ENCODE results near the gene RNF213.
"Not testable (repeated sequence)": the region's sequence is repeated elsewhere in the genome, so short reads cannot be mapped to it uniquely, and the experiment has no call there.

Gene RNF213

GRCh38 chr17:80295146-80295545 lies 34.5 kb downstream of the RNF213 start:
- no peak for DNase-seq (ENCODE audit: low spot score)

GRCh38 chr17:80295559-80295958 lies 34.9 kb downstream of the RNF213 start:
- no peak for DNase-seq (ENCODE audit: low spot score)

- DNase-seq (ENCODE audit: low spot score), result no peak
These were observed 35.6 kb downstream of the RNF213 start for GRCh38 chr17:80296221-80296620.

GRCh38 chr17:80297996-80298560 lies 37.4 kb downstream of the RNF213 start:
- DNase-seq (ENCODE audit: low spot score), result no peak

- not testable (repeated sequence) for DNase-seq (ENCODE audit: low spot score)
These were observed 38.9 kb downstream of the RNF213 start for GRCh38 chr17:80299350-80300100.

GRCh38 chr17:80300756-80301155 lies 40.1 kb downstream of the RNF213 start:
- not testable (repeated sequence) for DNase-seq (ENCODE audit: low spot score)

- no peak for DNase-seq (ENCODE audit: low spot score)
These were observed 43.2 kb downstream of the RNF213 start for GRCh38 chr17:80303824-80304223.

GRCh38 chr17:80307994-80308691 lies 47.5 kb downstream of the RNF213 start:
- no peak for DNase-seq (ENCODE audit: low spot score)

GRCh38 chr17:80308692-80309517 lies 48.3 kb downstream of the RNF213 start:
- DNase-seq (ENCODE audit: low spot score), result no peak

GRCh38 chr17:80311216-80311827 lies 50.7 kb downstream of the RNF213 start:
- DNase-seq (ENCODE audit: low spot score), result no peak

GRCh38 chr17:80312621-80313135 lies 52.0 kb downstream of the RNF213 start:
- DNase-seq (ENCODE audit: low spot score), result no peak

GRCh38 chr17:80313160-80313829 lies 52.6 kb downstream of the RNF213 start:
- no peak for DNase-seq (ENCODE audit: low spot score)

GRCh38 chr17:80313946-80314345 lies 53.3 kb downstream of the RNF213 start:
- DNase-seq (ENCODE audit: low spot score), result not testable (repeated sequence)

GRCh38 chr17:80315517-80316182 lies 55.0 kb downstream of the RNF213 start:
- DNase-seq (ENCODE audit: low spot score), result no peak

GRCh38 chr17:80316431-80316830 lies 55.8 kb downstream of the RNF213 start:
- no peak for DNase-seq (ENCODE audit: low spot score)

GRCh38 chr17:80316927-80317705 lies 56.5 kb downstream of the RNF213 start:
- no peak for DNase-seq (ENCODE audit: low spot score)

- DNase-seq (ENCODE audit: low spot score), result no peak
These were observed 57.0 kb downstream of the RNF213 start for GRCh38 chr17:80317706-80317980.

- no peak for DNase-seq (ENCODE audit: low spot score)
These were observed 57.5 kb downstream of the RNF213 start for GRCh38 chr17:80318166-80318565.

GRCh38 chr17:80319262-80319998 lies 58.8 kb downstream of the RNF213 start:
- no peak for DNase-seq (ENCODE audit: low spot score)
